Measurements from ENCODE around the gene NUDT12.

Gene NUDT12

DNA sequence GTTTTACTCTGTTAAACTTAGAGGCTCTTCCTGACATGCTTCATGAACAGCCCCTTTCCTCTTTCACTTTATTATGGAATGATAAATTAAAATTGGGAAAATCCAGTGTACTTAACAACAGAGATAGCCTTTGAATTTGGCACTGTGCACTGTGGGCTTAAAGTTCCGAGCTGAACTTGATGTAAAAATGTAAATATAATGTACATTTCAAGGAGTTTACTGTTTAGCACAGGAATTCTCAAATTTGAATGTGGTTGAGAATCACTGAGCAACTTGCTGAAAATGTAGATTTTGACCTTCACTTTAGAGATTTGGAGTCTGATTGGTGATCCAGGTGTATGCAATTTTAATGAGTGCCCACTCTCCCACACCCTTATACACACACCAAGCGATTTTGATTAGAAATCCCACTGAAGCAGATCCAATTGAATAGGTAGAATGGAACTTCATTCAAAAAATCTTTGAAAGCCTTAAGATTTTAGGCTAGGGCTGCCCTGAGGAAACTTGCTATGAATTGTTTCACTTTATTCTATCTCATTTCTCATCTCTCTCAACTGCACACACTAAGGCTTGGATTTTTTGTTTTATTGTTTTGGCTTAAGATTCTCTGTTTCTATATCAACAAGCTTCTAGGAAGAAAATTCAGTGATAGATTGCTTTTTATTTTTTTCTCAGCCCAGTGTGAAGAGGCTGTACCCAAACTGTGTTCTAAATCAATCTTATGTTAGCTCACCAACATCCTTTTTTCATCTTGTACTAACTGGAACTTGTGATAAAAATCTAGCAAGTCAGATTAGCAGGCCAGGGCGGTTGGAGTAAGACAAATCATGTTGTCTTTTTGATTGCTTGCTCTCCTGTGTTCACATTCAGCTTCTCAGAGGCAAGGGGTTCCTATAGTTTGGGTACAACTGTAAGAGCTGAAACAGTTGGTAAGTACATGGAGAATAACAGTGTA lies 22.9 kb downstream of the NUDT12 start:
- DNase-seq = no peak

DNA sequence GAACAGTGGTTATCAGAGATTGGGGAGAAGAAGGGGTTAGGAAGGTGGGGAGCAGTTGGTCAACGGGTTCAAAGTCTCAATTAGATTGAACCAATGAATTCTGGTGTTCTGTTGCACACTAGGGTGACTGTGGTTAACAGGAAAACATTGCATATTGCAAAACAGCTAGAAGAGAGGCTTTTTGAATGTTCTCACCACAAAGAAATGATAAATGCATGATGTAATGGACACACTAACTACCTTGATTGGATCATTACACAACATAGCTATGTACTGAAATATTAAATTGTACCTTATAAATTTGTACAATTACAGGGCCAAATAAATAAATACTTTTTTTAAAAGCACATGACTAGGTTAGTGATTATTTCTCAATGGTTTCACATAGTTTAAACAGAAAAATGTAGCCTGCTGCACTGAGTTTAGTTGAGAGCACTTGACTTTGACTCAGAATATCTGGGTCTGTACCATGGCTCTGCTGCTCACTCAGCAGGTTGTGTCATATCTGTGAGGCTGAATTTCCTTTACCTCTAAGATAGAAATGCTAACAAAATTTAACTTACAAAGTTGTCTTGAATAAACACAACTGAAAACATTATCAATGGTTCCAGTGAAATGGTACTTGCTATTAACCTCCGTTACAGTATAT lies 30.4 kb downstream of the NUDT12 start:
- no peak for DNase-seq

DNA sequence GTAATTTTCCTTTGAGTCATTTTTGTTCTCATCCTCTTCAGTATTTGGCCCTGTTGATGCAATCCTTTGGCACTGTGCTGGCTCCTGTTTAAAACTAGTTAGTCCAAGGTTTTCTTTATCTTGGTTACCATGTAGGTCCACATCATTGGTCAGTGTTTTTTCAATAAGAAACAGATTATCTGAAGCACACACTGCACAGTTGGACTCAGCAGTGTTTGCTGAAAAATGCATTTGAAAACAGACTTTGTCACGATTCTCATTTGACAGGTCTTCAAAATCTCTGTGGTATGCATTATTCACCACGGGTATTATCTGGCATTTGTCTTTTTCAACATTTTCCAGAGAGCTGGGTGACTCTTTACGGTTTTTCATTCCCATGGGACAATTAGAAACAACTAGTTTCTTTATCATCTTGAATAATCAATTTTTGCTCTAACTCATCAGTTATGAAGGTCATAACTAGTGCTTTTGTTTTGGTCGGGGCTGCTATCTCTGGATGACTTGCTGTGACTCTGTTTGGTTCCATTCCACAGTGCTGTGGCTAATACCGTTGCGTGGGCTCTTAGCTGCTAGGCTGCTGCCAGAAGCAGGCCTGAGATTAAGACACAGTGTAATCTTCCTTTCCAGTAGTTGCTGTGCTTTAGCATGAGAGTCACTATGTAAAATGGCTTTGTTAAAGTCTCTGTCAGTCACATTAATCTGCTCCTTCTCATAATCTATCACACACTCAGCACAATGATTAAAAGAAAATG lies 36.2 kb downstream of the NUDT12 start:
- no peak for DNase-seq

DNA sequence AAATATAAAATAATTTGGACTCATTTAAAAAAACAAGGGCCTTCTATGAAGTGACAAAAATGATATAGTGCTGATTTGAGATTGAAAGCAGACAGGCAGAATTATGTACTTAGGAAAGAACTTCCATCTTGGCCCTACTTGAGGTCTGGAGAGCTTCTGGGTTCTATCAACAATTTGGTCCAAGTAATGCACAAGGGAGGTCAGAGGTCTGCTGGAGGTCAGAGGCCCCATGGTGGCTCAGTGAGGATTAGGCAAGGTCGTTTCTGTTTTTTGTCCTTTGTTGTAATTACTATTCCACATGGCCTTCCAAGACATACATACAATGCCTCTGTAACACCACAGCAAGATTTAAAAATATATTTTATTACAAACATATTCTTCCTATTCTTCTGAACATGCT lies 37.2 kb downstream of the NUDT12 start:
- no peak for DNase-seq

DNA sequence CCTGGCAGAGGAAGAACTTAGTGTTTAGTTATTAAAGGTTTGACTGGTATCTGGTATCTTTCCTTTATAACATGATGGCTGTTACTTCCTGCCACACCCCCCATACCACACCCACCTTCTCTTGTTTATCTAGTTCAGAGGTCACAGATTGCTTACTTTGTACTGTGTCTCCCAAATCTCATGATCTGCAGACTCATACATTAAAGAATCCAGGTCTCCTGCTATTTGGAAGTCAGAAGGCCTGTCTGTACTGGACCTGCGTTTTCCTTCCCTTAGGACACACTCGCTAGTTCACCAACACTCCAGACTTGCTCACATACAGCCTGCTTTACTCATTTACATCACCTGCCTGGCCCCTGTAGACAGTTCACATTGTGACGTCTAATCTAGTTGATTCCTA lies 39.3 kb downstream of the NUDT12 start:
- DNase-seq = no peak

DNA sequence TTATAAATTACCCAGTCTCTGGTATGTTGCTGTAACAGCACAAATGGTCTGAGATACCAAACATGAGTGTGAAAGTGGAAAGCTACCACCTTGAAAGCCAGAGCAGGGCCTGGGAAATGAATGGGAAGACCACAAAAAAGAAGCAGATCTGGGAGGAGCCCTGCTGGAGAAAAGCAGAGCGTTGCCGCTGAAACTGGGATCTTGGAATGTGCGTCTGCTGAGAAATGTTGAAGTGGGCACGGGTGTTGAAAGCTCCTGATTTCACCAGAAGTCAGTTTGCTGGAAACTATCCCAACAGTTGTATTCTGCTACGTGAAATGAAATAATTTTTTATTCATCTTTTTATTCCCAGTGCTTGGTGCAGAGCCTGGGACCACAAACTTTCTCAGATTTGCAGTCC lies 40.0 kb downstream of the NUDT12 start:
- DNase-seq = no peak

DNA sequence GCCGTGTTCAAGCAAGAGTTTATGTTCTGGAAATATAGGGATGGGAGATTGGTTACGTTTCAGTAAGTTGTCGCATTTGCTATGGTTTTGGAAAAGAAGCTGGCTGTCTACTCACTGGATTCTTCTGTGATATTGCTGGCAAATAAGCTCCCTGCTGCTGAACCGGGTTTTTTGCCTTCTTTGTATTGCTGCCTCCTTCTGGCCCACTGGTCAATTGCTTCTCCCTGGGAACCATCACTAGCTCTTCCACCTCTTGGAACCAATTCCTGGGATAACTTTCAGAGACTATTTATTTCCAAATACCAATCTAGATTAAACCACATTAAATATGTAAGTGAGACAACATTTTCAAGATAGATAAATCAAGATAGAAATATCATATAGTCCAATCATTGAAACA lies 43.0 kb downstream of the NUDT12 start:
- no peak for DNase-seq

DNA sequence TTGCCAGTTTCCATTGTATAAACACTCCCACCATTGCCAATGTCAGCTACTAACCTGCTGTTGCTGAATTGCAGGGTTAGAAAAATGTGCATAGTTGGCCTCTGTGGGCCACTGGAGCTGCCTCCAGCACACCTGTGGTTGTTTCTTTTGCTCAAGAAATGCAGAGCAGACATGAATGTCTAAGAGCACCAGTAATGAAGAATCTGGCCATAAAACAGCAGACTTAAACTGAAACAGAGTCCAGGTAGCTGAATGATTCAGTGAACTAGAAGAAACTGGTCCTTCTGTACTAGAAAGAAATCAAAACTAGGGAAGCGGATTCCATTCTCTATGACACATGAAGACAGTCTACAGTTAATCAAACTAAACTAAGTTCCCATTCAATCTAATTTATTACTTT lies 48.2 kb downstream of the NUDT12 start:
- no peak for DNase-seq

DNA sequence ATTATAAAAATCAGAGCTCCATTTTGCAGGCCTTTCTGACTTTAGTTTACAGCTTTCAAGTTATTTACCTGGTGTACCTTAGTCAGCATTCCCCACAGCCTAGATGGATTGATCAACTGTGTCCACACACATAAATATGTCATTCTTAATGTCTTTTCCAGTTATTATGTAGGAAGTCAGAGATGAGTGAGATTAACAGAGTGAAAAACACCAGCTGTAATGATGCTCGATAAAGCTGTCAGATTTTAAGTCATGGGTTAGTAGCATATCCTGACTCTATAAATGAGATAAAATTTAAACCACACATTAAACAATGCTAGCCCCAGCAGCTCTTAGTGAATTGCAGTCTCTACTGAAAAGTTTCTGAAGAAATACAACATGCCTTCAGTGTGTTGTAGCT lies 48.9 kb downstream of the NUDT12 start:
- no peak for DNase-seq

DNA sequence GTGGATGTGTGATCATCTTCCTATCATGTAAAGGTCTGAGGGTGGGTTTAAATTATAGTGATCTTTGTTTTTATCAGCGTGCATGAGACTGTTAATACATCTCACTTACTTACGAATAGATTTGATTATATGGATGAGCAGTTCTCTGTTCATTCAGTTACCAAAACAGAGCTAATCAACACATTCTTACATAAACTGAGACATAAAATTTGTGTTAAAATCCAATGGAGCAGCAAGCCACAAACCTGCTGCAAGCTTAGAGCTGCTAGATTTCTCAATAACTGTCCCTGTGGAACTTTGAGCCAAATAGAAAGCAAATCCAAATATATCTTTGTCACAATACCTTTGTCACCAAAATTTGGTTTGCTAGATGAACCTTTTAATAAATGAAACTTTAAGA lies 50.1 kb downstream of the NUDT12 start:
- no peak for DNase-seq

DNA sequence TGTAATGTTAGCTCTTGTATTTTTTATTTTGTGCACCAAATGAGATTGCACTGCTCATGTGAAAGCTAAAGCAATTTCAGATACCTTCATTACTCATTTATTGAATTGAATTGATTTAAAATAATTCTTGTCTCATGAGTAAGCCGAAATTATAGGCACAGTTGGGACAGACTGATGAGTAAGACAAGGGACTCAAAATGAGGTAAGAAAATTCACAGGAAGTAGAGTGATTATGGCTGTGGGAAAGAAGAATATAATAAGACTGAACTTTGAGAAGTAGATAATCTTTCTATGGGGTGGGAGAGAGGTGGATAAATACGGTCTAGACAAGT lies 51.1 kb downstream of the NUDT12 start:
- no peak for DNase-seq

DNA sequence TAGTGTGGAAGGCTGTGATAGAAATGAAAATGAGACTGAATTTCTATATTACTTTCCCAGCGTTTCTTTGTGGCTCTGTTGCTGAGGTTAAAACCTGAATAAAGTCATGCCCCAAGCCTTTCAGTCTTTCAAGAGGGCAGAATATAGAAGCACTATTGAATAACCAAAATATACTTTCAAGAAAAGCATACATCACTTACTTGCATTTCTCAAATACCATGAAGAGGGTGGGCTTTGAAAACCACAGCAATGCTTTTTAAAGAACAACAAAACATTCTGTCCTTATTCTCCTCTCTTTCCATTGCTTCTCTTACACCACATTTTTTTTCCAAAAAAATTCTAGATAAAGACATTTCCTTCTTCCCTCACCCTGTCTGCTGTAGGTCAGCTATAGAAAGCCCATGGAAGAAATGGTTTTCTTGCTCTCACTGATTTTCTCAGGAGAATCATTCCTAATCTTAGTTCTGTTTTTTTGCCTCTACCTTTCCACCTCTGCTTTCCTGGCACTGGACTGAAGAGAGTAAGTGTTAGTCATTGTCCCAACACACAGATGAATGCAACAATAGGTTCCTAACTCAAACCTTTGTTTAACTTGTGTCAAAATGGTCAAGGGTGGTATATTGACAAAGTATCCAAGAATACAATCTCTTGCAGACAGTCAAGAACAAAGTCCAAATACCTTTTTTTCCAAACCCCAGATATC lies 51.6 kb downstream of the NUDT12 start:
- no peak for DNase-seq

DNA sequence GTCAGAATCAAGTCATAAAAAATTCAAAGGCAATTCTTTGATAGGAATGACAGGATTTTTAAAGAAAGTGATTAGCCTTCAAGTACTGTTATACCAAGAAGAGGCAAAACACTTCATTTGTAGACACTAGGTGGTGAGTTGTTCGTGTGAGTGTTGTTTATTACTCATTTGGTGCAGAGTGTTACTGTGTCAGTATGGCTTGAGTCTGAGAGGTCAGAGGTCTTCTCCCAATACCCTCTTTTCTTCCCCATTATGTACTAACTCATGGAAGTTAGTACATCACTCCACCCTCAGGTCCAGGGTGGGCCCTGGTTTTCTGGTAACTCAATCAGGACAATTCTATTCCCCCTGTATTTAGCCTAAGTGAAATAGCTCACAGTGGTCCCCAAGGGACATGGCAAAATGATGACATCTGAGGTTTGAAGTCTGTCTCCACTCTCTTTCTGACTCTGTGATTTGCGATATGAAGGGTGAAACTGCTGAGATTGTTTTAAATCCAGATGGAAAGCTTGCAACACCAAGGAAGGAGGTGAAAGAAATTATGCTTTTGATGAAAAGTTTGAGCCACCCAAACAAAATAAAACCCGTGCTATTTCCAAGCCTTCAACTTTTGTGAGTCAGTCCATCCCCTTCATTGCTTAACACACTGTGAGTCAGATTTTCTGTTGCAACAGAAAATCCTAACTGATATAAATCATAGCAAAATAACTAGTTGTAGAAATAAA lies 56.8 kb downstream of the NUDT12 start:
- no peak for DNase-seq

DNA sequence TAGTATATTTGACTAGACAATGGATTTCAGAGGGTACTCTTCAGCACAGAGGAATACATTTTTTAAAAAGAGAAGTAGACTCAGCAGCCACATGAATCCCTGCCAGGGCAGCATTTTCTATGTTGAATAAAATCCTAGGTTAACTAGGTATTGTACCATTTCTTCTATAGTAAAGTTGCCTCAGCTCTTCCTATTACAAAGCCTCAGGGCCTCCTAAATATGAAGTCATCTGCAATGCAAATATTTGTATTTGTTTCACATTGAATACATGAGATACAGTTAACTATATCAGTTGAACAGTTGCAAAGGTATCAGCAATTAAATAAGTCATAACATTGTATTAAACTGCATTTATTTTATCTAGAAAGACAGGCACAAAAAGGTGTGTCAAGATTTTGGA lies 59.5 kb downstream of the NUDT12 start:
- DNase-seq = no peak

DNA sequence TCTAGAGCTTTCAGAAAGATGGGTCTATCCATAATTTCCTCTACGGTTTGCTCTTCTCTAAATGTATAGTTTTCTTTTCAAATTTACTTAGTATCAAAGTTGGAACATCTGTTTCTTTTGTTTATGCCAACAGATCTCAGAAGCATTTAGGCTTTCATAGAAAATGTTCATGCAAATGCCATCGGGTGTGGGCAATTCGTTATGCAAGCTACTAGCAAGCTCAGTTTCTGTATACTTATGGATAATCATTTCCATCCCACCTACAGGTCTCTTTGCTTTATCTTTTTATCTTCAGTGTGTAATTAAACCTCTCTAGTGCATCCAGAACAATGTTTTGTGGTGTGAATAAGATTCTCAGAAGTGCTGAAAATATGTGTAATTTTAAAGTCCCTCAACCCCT lies 59.9 kb downstream of the NUDT12 start:
- DNase-seq = no peak
